H1 (cell line): ENCODE results near the gene GNG11. TPM values are rescaled to one million over a fixed set of nuclear protein-coding genes. Genes with fewer than 3 reads are reported as not detected.

ENCODE experiments used
- CTCF ChIA-PET: fragments of 300-600 bp; sonication (Branson Sonifier 250); formaldehyde crosslinking; loops from one replicate; lab custom pipeline; 2021; ENCODE audit not compliant: partially characterized antibody; lab: Charles Lee
- POLR2A ChIA-PET: fragments of 300-600 bp; sonication (Branson Sonifier 250); formaldehyde crosslinking; loops from one replicate; lab custom pipeline; 2021; ENCODE audit warnings: inconsistent platforms; ENCODE audit not compliant: partially characterized antibody; lab: Charles Lee
- DNase-seq, 2 experiments: peaks; one replicate each; pipeline versions ENCODE4 v3.0.0 to v3.0.0-alpha.2; 2010 to 2022; ENCODE audit warnings: low spot score in 2 of 2, low read depth in 1 of 2, mixed read lengths in 1 of 2
- FAIRE-seq: peaks from 2 replicates; lab custom pipeline; 2011; peaks lifted over from hg19 to GRCh38; lab: Jason Lieb, UNC
- H2AFZ ChIP-seq: 2 replicates; pipeline ENCODE4 v1.8.1; 2012; ENCODE audit warnings: low read length, inconsistent platforms
- H2AK5ac ChIP-seq: 2 replicates; pipeline ENCODE4 v1.6.1; 2013; ENCODE audit warnings: low read depth, low read length
- H2BK120ac ChIP-seq: replicated peaks from 2 replicates; pipeline ENCODE3; 2013; ENCODE audit warnings: low read depth, low read length, inconsistent platforms
- H2BK12ac ChIP-seq: 2 replicates; pipeline ENCODE4 v1.6.1; 2013; ENCODE audit warnings: low read depth, low read length
- H2BK15ac ChIP-seq: 2 replicates; pipeline ENCODE4 v1.6.1; 2013; ENCODE audit warnings: low read length
- H2BK20ac ChIP-seq: 2 replicates; pipeline ENCODE4 v1.6.1; 2013; ENCODE audit warnings: low read length
- H2BK5ac ChIP-seq: 2 replicates; pipeline ENCODE4 v1.6.1; 2013; ENCODE audit warnings: low read depth, low read length
- H3K14ac ChIP-seq: 2 replicates; pipeline ENCODE4 v1.6.1; 2013; ENCODE audit warnings: inconsistent platforms; ENCODE audit not compliant: insufficient read length
- H3K18ac ChIP-seq: 2 replicates; pipeline ENCODE4 v1.6.1; 2013; ENCODE audit warnings: low read length; ENCODE audit errors: extremely low read depth
- H3K23ac ChIP-seq: 2 replicates; pipeline ENCODE4 v1.6.1; 2013; ENCODE audit warnings: inconsistent platforms; ENCODE audit not compliant: insufficient read length
- H3K23me2 ChIP-seq: 2 replicates; pipeline ENCODE4 v1.6.1; 2013; ENCODE audit warnings: low read depth, low read length
- H3K27ac ChIP-seq: 2 replicates; pipeline ENCODE4 v1.6.1; 2011; ENCODE audit warnings: low read depth, low read length, inconsistent platforms
- H3K27me3 ChIP-seq, 4 experiments: replicated peaks in 1 of 4; 1 replicate in 1 of 4; 2 replicates in 3 of 4; pipeline versions ENCODE4 v1.6.1 to v1.8.1; 2011 to 2013; ENCODE audit warnings: low read length in 3 of 4, mild to moderate bottlenecking in 3 of 4, inconsistent platforms in 2 of 4, mixed read lengths in 2 of 4, moderate library complexity in 1 of 4; ENCODE audit not compliant: control insufficient read depth in 3 of 4, insufficient read depth in 3 of 4; ENCODE audit errors: extremely low read depth in 1 of 4
- H3K36me3 ChIP-seq, 4 experiments: 2 replicates each; pipeline versions ENCODE4 v1.6.1 to v1.8.1; 2011 to 2013; ENCODE audit warnings: mild to moderate bottlenecking in 4 of 4, low read length in 3 of 4, moderate library complexity in 2 of 4, control low read depth in 1 of 4, inconsistent platforms in 1 of 4; ENCODE audit not compliant: insufficient read depth in 4 of 4, control insufficient read depth in 2 of 4
- H3K4ac ChIP-seq: replicated peaks from 2 replicates; pipeline ENCODE3; 2013; ENCODE audit warnings: low read length, low read depth, mixed read lengths, inconsistent platforms; ENCODE audit not compliant: insufficient read length
- H3K4me1 ChIP-seq, 4 experiments: replicated peaks in 1 of 4; 1 replicate in 1 of 4; 2 replicates in 3 of 4; pipeline versions ENCODE4 v1.6.1 to v1.8.1; 2011 to 2013; ENCODE audit warnings: low read length in 3 of 4, inconsistent platforms in 2 of 4, mixed read lengths in 1 of 4; ENCODE audit not compliant: insufficient read depth in 4 of 4, control insufficient read depth in 3 of 4
- H3K4me2 ChIP-seq, 2 experiments: 2 replicates each; pipeline versions ENCODE4 v1.6.1 to v1.8.1; 2011 to 2013; ENCODE audit warnings: low read depth in 2 of 2, low read length in 2 of 2, control low read depth in 1 of 2, inconsistent platforms in 1 of 2, mild to moderate bottlenecking in 1 of 2; ENCODE audit not compliant: insufficient read depth in 1 of 2
- H3K4me3 ChIP-seq, 4 experiments: fragments of 200-600, 300-600 bp in 1 of 4; sonication (generic), shearing (Covaris generic), sonication (Bioruptor Twin) in 1 of 4; 2 replicates each; pipeline versions ENCODE4 v1.5.1 to v1.8.1; 2011 to 2016; ENCODE audit warnings: low read length in 4 of 4, low read depth in 3 of 4, control low read depth in 2 of 4, inconsistent platforms in 2 of 4, mild to moderate bottlenecking in 2 of 4, mixed read lengths in 1 of 4, moderate library complexity in 1 of 4; ENCODE audit not compliant: insufficient read depth in 2 of 4; ENCODE audit errors: extremely low read depth in 1 of 4
- H3K56ac ChIP-seq: replicated peaks from 2 replicates; pipeline ENCODE3; 2013; ENCODE audit warnings: low read depth, mild to moderate bottlenecking, mixed read lengths, low read length, inconsistent platforms; ENCODE audit not compliant: insufficient read length
- H3K79me1 ChIP-seq: 2 replicates; pipeline ENCODE4 v1.6.1; 2013; ENCODE audit warnings: low read depth, low read length, control low read depth
- H3K79me2 ChIP-seq, 2 experiments: 2 replicates each; pipeline versions ENCODE4 v1.6.1 to v1.8.1; 2012 to 2013; ENCODE audit warnings: low read length in 2 of 2, mild to moderate bottlenecking in 2 of 2, inconsistent platforms in 1 of 2; ENCODE audit not compliant: insufficient read depth in 2 of 2, control insufficient read depth in 1 of 2
- H3K9ac ChIP-seq, 4 experiments: replicated peaks in 1 of 4; 1 replicate in 1 of 4; 2 replicates in 3 of 4; pipeline versions ENCODE4 v1.6.1 to v1.8.1; 2011 to 2013; ENCODE audit warnings: low read depth in 3 of 4, low read length in 3 of 4, control low read depth in 2 of 4, mild to moderate bottlenecking in 2 of 4, moderate library complexity in 2 of 4, inconsistent platforms in 1 of 4; ENCODE audit errors: extremely low read depth in 1 of 4
- H3K9me3 ChIP-seq, 2 experiments: 2 replicates each; pipeline versions ENCODE4 v1.6.1 to v1.8.1; 2012 to 2013; ENCODE audit warnings: mild to moderate bottlenecking in 2 of 2, moderate library complexity in 2 of 2, control low read depth in 1 of 2, inconsistent platforms in 1 of 2, low read depth in 1 of 2, low read length in 1 of 2, mixed read lengths in 1 of 2; ENCODE audit not compliant: insufficient read depth in 2 of 2
- H4K20me1 ChIP-seq, 2 experiments: replicated peaks in 1 of 2; 2 replicates each; pipeline versions ENCODE3 to v1.8.1; 2011 to 2013; ENCODE audit warnings: inconsistent platforms in 2 of 2, low read length in 2 of 2, mild to moderate bottlenecking in 1 of 2; ENCODE audit not compliant: insufficient read depth in 2 of 2, control insufficient read depth in 1 of 2
- H4K5ac ChIP-seq: 2 replicates; pipeline ENCODE4 v1.6.1; 2013; ENCODE audit warnings: low read length, low read depth, mixed read lengths, inconsistent platforms; ENCODE audit not compliant: insufficient read length
- H4K8ac ChIP-seq: 2 replicates; pipeline ENCODE4 v1.8.0; 2013; ENCODE audit warnings: mild to moderate bottlenecking, moderate library complexity, low read length, inconsistent platforms; ENCODE audit not compliant: insufficient read depth; ENCODE audit errors: extremely low read depth
- H4K91ac ChIP-seq: replicated peaks from 2 replicates; pipeline ENCODE3; 2013; ENCODE audit warnings: low read length, mixed read lengths, inconsistent platforms; ENCODE audit not compliant: insufficient read length
- CBX5 ChIP-seq: fragments of 300-800, 300-1000 bp; sonication (generic); IDR thresholded peaks from 2 replicates; pipeline ENCODE4 v1.7.1; 2016; ENCODE audit warnings: antibody characterized with exemption, low read length, low read depth
- CHD2 ChIP-seq: IDR thresholded peaks from 2 replicates; pipeline ENCODE4 v1.6.1; 2012; ENCODE audit warnings: low read length, improper control_type of control experiment
- RBBP5 ChIP-seq: IDR thresholded peaks from 2 replicates; pipeline ENCODE4 v1.7.1; 2012; ENCODE audit warnings: low read depth, mild to moderate bottlenecking, inconsistent platforms, low read length, moderate library complexity, borderline replicate concordance
- SP1 ChIP-seq: IDR thresholded peaks from 2 replicates; pipeline ENCODE4 v1.6.1; 2011; ENCODE audit warnings: low read depth, low read length
- SP2 ChIP-seq: IDR thresholded peaks from 2 replicates; pipeline ENCODE4 v1.6.1; 2012; ENCODE audit warnings: mild to moderate bottlenecking, low read length, inconsistent platforms
- TBP ChIP-seq: IDR thresholded peaks from 2 replicates; pipeline ENCODE4 v1.6.1; 2011; ENCODE audit warnings: low read depth, low read length, improper control_type of control experiment
- USF2 ChIP-seq: IDR thresholded peaks from 2 replicates; pipeline ENCODE4 v1.6.1; 2011; ENCODE audit warnings: low read length, improper control_type of control experiment
- polyA plus RNA-seq, 7 experiments: library from polyadenylated mRNA; depleted of rRNA in 3 of 7; stranded (reverse) in 5 of 7; unstranded in 2 of 7; fragments of >200 nt in 5 of 7; fragments of 200-250 nt in 2 of 7; gene quantifications; 1 replicate in 5 of 7; 2 replicates in 1 of 7; 4 replicates in 1 of 7; pipeline versions ENCODE4 v1.2.1 to v1.2.3, GENCODE V29; 2011 to 2013; ENCODE audit warnings: missing spikeins in 2 of 7, mixed read lengths in 2 of 7
- total RNA-seq: library from RNA; stranded (reverse); fragmentation: NEBNext Ultra II Directional; extraction: Animal tissue kit (Norgen Biotek cat#: 25700); gene quantifications from 2 replicates; pipeline ENCODE4 v1.2.1, GENCODE V29; 2021
- TF ChIP-seq, protein P1 (sequence below): IDR thresholded peaks from 2 replicates; pipeline ENCODE4 v1.6.1; 2012; ENCODE audit warnings: low read length, inconsistent platforms

Gene GNG11
- total and polyA plus RNA-seq, 2 of the 8 experiments (the other 6 are each of a cell fraction or from before 2014, with no cell fraction given): 0.38 to 1.3 TPM

DNA sequence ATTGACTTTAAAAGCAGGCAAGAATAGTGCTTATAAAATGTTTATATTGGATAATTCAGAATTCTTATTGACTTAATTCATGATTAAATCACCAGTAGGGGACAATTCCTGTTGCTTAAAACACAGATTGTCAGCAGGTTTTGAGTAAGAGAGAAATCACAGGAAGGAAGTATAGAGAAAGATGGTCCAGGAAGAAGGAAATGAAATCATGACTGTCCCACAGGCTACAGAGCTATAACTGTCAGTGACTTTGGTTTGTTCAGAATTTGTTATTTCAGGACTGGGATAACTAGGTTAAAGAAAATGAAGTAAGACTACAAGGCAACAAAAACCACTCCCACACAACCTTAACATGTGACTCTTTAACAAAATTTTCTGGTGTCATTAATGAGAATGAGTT lies 8.3 kb upstream of the GNG11 start:
- no peak overlapping the region for H4K91ac ChIP-seq

More for the DNA sequence above, 8.3 kb upstream of the GNG11 start:
- Histone ChIP-seq H3K23me2 (no peaks in the 10 kb centered on the region), H3K18ac (no peak overlapping the region), H3K9ac (no peak overlapping the region), H3K79me2 (no peaks in the 10 kb centered on the region), H3K23ac (no peak overlapping the region), H2BK5ac (no peak overlapping the region), H3K4me2 (no peak overlapping the region), H3K9me3 (no peaks in the 10 kb centered on the region), H2AFZ (no peak overlapping the region), H3K14ac (no peak overlapping the region), H3K27me3 (no peaks in the 10 kb centered on the region), H4K5ac (no peak overlapping the region), H2BK12ac (no peak overlapping the region), H2BK120ac (no peak overlapping the region), H3K4me3 (no peak overlapping the region), H3K4me1 (no peaks in the 10 kb centered on the region), H3K4ac (no peak overlapping the region), H3K79me1 (no peaks in the 10 kb centered on the region), H3K56ac (no peak overlapping the region), H4K8ac (no peak overlapping the region), H3K27ac (no peak overlapping the region), H2BK15ac (no peak overlapping the region), H3K36me3 (no peaks in the 10 kb centered on the region), H2BK20ac (no peak overlapping the region), H4K20me1 (no peaks in the 10 kb centered on the region), H2AK5ac (no peak overlapping the region)
- CTCF ChIA-PET: no interaction called here
- DNase-seq (no peak), FAIRE-seq (no peak)
- no peak for TF ChIP-seq SP1
- no peak for TF ChIP-seq CHD2
- TF ChIP-seq, protein P1, sequence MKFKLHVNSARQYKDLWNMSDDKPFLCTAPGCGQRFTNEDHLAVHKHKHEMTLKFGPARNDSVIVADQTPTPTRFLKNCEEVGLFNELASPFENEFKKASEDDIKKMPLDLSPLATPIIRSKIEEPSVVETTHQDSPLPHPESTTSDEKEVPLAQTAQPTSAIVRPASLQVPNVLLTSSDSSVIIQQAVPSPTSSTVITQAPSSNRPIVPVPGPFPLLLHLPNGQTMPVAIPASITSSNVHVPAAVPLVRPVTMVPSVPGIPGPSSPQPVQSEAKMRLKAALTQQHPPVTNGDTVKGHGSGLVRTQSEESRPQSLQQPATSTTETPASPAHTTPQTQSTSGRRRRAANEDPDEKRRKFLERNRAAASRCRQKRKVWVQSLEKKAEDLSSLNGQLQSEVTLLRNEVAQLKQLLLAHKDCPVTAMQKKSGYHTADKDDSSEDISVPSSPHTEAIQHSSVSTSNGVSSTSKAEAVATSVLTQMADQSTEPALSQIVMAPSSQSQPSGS: no peak
- no peak for TF ChIP-seq SP2
- no peak for TF ChIP-seq CBX5
- TF ChIP-seq TBP: no peak
- no peak for TF ChIP-seq USF2
- no peak for TF ChIP-seq RBBP5
- POLR2A ChIA-PET: no interaction called here
